Common myeloid progenitor, CD34-positive (primary cell): ENCODE measurements around the gene CCDC8. TPM values are rescaled to one million over a fixed set of nuclear protein-coding genes. Genes with fewer than 3 reads are reported as not detected.

ENCODE experiments used
- CTCF ChIA-PET: fragments of 350-600 bp; sonication (Branson Sonifier 250); formaldehyde crosslinking; loops from one replicate; lab custom pipeline; 2021; ENCODE audit warnings: antibody characterized with exemption; lab: Charles Lee
- POLR2A ChIA-PET: fragments of 350-600 bp; sonication (Branson Sonifier 250); formaldehyde crosslinking; loops from one replicate; lab custom pipeline; 2021; ENCODE audit warnings: antibody characterized with exemption; lab: Charles Lee
- DNase-seq, 3 donors: peaks; one replicate each; pipeline versions ENCODE4 v3.0.0 to v3.0.0-alpha.2; 2013
- H3K27ac ChIP-seq, 2 experiments: 1 replicate in 1 of 2; 2 replicates in 1 of 2; pipeline ENCODE4 v1.7.0; 2013; ENCODE audit warnings: inconsistent platforms in 2 of 2, low read length in 2 of 2, mild to moderate bottlenecking in 2 of 2, low read depth in 1 of 2, moderate library complexity in 1 of 2; ENCODE audit not compliant: severe bottlenecking in 2 of 2, insufficient read depth in 1 of 2, poor library complexity in 1 of 2
- H3K27me3 ChIP-seq, 5 experiments: replicated peaks in 2 of 5; 1 replicate in 3 of 5; 2 replicates in 2 of 5; pipeline versions ENCODE4 v1.6.1 to v1.7.0; 2013; ENCODE audit warnings: low read length in 4 of 5, mild to moderate bottlenecking in 2 of 5, moderate library complexity in 2 of 5, inconsistent platforms in 1 of 5; ENCODE audit not compliant: insufficient read depth in 5 of 5, control insufficient read depth in 4 of 5
- H3K36me3 ChIP-seq, 4 experiments: 1 replicate in 2 of 4; 2 replicates in 2 of 4; pipeline versions ENCODE4 v1.6.1 to v1.7.0; 2013; ENCODE audit warnings: low read length in 3 of 4, control low read depth in 1 of 4, mild to moderate bottlenecking in 1 of 4; ENCODE audit not compliant: control insufficient read depth in 4 of 4, insufficient read depth in 4 of 4
- H3K4me1 ChIP-seq, 4 experiments: 1 replicate in 3 of 4; 2 replicates in 1 of 4; pipeline versions ENCODE4 v1.6.1 to v1.7.1; 2013; ENCODE audit warnings: low read length in 3 of 4, mild to moderate bottlenecking in 3 of 4, control low read depth in 1 of 4, inconsistent platforms in 1 of 4, moderate library complexity in 1 of 4; ENCODE audit not compliant: control insufficient read depth in 4 of 4, insufficient read depth in 4 of 4; ENCODE audit errors: control extremely low read depth in 1 of 4
- H3K4me3 ChIP-seq, 7 experiments: 1 replicate in 4 of 7; 2 replicates in 3 of 7; pipeline versions ENCODE4 v1.5.1 to v1.7.0; 2013; ENCODE audit warnings: mild to moderate bottlenecking in 7 of 7, low read length in 6 of 7, moderate library complexity in 6 of 7, inconsistent platforms in 2 of 7, low read depth in 2 of 7, control low read depth in 1 of 7; ENCODE audit not compliant: insufficient read depth in 4 of 7, control insufficient read depth in 1 of 7; ENCODE audit errors: extremely low read depth in 1 of 7
- H3K9me3 ChIP-seq, 5 experiments: 1 replicate in 4 of 5; 2 replicates in 1 of 5; pipeline versions ENCODE4 v1.6.1 to v1.7.1; 2013; ENCODE audit warnings: low read length in 4 of 5, mild to moderate bottlenecking in 2 of 5, inconsistent platforms in 1 of 5, low read depth in 1 of 5, moderate library complexity in 1 of 5; ENCODE audit not compliant: control insufficient read depth in 4 of 5, insufficient read depth in 2 of 5; ENCODE audit errors: control extremely low read depth in 1 of 5
- WGBS: methylation state at CpG from one replicate; pipeline ENCODE4 v1.1.5; 2013; ENCODE audit not compliant: insufficient coverage; 5-methylcytosine and 5-hydroxymethylcytosine counted together
- polyA plus RNA-seq: library from polyadenylated mRNA; unstranded; fragments of 120-200 nt; gene quantifications from one replicate; pipeline ENCODE4 v1.2.1, GENCODE V29; 2013

CCDC8 gene, protein sequence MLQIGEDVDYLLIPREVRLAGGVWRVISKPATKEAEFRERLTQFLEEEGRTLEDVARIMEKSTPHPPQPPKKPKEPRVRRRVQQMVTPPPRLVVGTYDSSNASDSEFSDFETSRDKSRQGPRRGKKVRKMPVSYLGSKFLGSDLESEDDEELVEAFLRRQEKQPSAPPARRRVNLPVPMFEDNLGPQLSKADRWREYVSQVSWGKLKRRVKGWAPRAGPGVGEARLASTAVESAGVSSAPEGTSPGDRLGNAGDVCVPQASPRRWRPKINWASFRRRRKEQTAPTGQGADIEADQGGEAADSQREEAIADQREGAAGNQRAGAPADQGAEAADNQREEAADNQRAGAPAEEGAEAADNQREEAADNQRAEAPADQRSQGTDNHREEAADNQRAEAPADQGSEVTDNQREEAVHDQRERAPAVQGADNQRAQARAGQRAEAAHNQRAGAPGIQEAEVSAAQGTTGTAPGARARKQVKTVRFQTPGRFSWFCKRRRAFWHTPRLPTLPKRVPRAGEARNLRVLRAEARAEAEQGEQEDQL
- polyA plus RNA-seq: 1.4 TPM

DNA sequence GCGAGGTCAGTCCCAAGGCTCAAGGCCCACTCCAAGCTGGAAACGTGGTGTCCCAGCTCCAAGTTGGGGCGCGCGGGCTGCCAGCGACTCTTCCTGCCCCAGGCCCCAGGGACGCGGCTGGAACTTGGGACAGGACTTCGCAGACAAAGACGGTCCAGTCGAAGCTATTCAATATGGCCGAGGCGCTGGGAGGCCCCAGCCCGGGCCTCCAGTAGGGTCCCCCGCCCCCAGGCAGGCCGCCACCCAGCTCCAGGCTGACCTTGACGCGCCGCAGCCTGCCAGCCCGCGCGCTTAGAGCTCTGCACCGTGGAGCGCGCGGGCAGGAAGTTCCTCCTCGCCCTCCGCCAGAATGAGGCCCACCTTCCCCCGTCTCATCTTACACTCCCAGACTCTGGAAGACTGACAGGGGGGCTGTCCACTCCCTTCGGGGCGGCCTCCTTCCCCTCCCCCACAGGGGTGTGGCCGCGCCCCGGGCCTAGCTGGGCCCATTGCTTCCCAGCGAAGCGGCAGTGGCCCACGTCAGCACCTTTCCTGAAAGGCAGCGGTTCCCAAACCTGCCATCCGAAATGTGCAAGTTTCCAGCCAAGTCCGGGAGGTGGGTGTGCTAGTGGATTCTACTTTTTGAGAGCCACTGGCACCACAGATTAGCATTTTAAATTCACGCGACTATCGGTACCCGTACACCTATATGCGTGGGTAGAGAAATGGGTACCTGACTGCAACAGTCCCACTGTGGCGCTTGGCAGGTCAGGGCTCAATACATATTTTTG is at the start of gene CCDC8:
TSS of gene CCDC8 (minus strand) at position 303 of the 770 bp plus-strand sequence. CDS start 754 bp downstream, outside the sequence.
- peak within 1 kb of the TSS in 1 of 2 experiments; percentile 80 for H3K27ac ChIP-seq
- H3K4me1 ChIP-seq: peaks cover 0 to 32% (median 21%) of the 10 kb centered on the region in 4 experiments
- H3K36me3 ChIP-seq: no peaks in the 10 kb centered on the region
- WGBS: 16% methylated on average over 44 of the region's 46 CpGs
- DNase-seq: peak in 2 of 3 donors; percentile 41 to 47
- peaks cover 0 to 3% (median 1%) of the 10 kb centered on the region in 5 experiments for H3K9me3 ChIP-seq
- POLR2A ChIA-PET: no interaction called here
- peaks cover 6 to 75% (median 33%) of the 10 kb centered on the region in 5 experiments for H3K27me3 ChIP-seq
- CTCF ChIA-PET: interaction anchor here (0.8 kb wide), 2 partner anchors 13 to 18 kb away, joined by 3 to 4 read pairs; no protein-coding TSS in a partner anchor
- H3K4me3 ChIP-seq: peak within 1 kb of the TSS in 6 of 7 experiments; percentile 0 to 69 (median 56)

DNA sequence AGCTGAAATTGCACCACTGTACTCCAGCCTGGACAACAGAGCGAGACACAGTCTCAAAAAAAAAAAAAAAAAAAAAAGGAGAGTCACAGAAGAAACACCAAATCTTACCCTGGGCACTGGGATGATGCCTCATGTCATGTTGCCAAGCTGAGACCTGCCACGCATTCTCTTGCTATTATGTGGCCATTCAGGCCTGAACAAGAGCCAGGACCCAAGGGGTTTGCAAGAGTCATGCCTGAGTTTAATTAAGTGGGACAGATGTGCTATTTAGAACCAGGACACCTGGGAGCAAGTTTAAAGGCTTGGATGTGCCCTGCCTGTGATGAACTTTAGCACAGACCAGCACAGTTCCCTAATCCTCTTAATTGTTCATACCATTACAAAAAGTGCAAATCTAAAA is 48.2 kb upstream of the CCDC8 start:
- Histone ChIP-seq H3K27ac (no peak overlapping the region), H3K36me3 (no peaks in the 10 kb centered on the region), H3K9me3 (no peaks in the 10 kb centered on the region), H3K4me3 (no peak overlapping the region), H3K27me3 (peaks cover 0 to 11% (median 2%) of the 10 kb centered on the region in 5 experiments), H3K4me1 (no peaks in the 10 kb centered on the region)
- ChIA-PET CTCF (interaction anchor here (1.2 to 1.3 kb wide), 2 partner anchors 12 to 56 kb away, joined by 3 read pairs; no protein-coding TSS in a partner anchor), POLR2A (no interaction called here)
- DNase-seq: no peak
- WGBS: 90% methylated on average over 2 of the region's 2 CpGs

DNA sequence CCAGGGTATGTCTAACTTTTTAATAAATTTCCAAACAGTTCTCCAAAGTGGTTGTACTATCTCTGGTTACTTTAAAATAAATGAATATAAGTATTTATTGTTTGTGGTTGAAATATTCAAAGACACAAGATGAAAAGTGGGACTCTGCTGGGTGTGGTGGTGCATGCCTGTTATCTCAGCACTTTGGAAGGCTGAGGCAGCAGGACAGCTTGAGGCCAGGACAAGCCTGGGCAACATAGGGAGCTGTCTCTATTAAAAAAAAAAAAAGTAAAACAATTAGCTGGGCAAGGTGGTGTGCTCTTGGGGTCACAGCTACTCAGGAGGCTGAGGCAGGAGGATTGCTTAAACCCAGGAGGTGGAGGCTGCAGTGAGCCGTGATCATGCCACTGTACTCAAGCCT is 47.6 kb upstream of the CCDC8 start:
- no peaks in the 10 kb centered on the region for H3K36me3 ChIP-seq
- H3K27ac ChIP-seq: no peak overlapping the region
- no peak for DNase-seq
- H3K4me3 ChIP-seq: no peak overlapping the region
- H3K9me3 ChIP-seq: no peaks in the 10 kb centered on the region
- CTCF ChIA-PET: interaction anchor here (1.3 kb wide), 1 partner anchor 56 kb away, joined by 3 read pairs; no protein-coding TSS in a partner anchor
- 100% methylated on average over 1 of the region's 1 CpG for WGBS
- H3K27me3 ChIP-seq: peaks cover 0 to 12% (median 2%) of the 10 kb centered on the region in 5 experiments
- no peaks in the 10 kb centered on the region for H3K4me1 ChIP-seq
- POLR2A ChIA-PET: no interaction called here

DNA sequence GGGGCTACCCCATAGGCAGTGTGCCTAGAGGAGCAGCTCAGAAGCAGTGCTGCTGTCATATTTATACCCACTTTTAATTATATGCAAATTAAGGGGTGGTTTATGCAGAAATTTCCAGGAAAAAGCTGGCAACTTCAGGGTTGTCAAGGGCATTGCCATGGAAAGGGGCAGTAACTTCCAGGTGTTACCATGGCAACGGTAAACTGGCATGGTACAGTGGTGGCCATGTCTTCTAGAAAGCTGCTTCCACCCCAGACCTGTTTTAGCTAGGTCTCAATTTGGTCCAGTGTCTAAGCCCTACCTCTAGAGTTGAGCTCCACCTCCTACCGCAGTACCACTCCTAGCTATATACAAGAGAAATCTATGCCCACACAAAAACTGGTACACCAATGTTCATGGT is 46.7 kb upstream of the CCDC8 start:
- H3K36me3 ChIP-seq: no peaks in the 10 kb centered on the region
- CTCF ChIA-PET: interaction anchor here (0.9 kb wide), 1 partner anchor 10 kb away, joined by 3 read pairs; no protein-coding TSS in a partner anchor
- H3K4me3 ChIP-seq: no peak overlapping the region
- H3K4me1 ChIP-seq: no peaks in the 10 kb centered on the region
- no peaks in the 10 kb centered on the region for H3K9me3 ChIP-seq
- 94% methylated on average over 2 of the region's 2 CpGs for WGBS
- DNase-seq: no peak
- POLR2A ChIA-PET: no interaction called here
- peaks cover 0 to 14% (median 2%) of the 10 kb centered on the region in 5 experiments for H3K27me3 ChIP-seq
- no peak overlapping the region for H3K27ac ChIP-seq

DNA sequence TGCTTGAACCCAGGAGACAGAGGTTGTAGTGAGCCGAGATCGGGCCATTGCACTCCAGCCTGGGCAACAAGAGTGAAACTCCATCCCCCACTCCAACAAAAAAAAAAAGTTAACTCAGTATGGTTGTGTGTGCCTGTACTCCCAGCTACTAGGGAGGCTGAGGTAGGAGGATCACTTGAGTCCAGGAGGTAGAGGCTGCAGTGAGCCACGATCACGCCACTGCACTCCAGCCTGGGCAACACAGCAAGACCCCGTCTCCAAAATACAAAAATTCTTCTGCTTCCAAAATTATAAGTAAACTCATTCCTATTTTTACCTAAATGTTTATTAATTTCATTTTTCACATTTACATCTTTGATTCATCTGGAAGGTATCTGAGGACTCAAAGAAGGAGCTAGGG is 43.6 kb upstream of the CCDC8 start:
- POLR2A ChIA-PET: no interaction called here
- 100% methylated on average over 3 of the region's 5 CpGs for WGBS
- CTCF ChIA-PET: interaction anchor here (1.1 to 1.5 kb wide), 5 partner anchors 8 to 61 kb away, joined by 3 to 5 read pairs (median 4); no protein-coding TSS in a partner anchor

DNA sequence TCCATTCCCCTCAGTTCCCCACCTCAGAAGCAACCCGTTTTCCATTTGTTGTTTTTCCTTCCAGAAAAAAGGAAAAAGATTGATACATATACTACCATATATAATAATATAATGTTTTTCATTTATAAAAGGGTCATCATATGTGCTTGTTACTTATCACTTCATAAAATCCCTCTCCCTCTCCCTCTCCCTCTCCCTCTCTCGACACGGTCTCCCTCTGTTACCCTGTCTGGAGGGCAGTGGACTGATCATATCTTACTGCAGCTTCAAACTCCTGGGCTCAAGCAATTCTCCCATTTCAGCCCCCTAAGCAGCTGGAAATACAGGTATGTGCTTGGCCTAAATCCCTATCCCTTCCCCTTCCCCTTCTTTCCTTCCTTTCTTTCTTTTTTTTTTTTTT is 40.9 kb upstream of the CCDC8 start:
- CTCF ChIA-PET: no interaction called here
- H3K36me3 ChIP-seq: no peaks in the 10 kb centered on the region
- peaks cover 0 to 20% (median 6%) of the 10 kb centered on the region in 5 experiments for H3K27me3 ChIP-seq
- WGBS: no CpG with 5 or more reads among the region's 3 CpGs
- DNase-seq: no peak
- peaks cover 0 to 5% (median 3%) of the 10 kb centered on the region in 5 experiments for H3K9me3 ChIP-seq
- H3K4me1 ChIP-seq: no peaks in the 10 kb centered on the region
- no peak overlapping the region for H3K4me3 ChIP-seq
- no peak overlapping the region for H3K27ac ChIP-seq
- POLR2A ChIA-PET: interaction anchor here (0.6 kb wide), 1 partner anchor 10 kb away, joined by 3 read pairs; no protein-coding TSS in a partner anchor

More for the DNA sequence above, 43.6 kb upstream of the CCDC8 start:
- no peaks in the 10 kb centered on the region for H3K9me3 ChIP-seq
- H3K4me1 ChIP-seq: no peaks in the 10 kb centered on the region
- H3K27ac ChIP-seq: no peak overlapping the region
- no peak for DNase-seq
- peaks cover 0 to 21% (median 9%) of the 10 kb centered on the region in 5 experiments for H3K27me3 ChIP-seq
- H3K4me3 ChIP-seq: no peak overlapping the region
- H3K36me3 ChIP-seq: no peaks in the 10 kb centered on the region
